Thyroid gland (tissue), 4 donors: ENCODE results near the gene HEBP1.

ENCODE experiments used
- POLR2A ChIP-seq, 2 donors: fragments of 450-650 bp; IDR thresholded peaks; one replicate each; pipeline ENCODE4 v1.6.1; 2017; ENCODE audit warnings: antibody characterized with exemption in 2 of 2, mild to moderate bottlenecking in 2 of 2, moderate library complexity in 1 of 2
- TF ChIP-seq, protein P1 (sequence below), 6 experiments: fragments of 200-600 bp in 3 of 6; fragments of 450-650 bp in 3 of 6; sonication (generic) in 3 of 6; IDR thresholded peaks; one replicate each; pipeline ENCODE4 v1.5.1; 2016 to 2019; ENCODE audit warnings: antibody characterized with exemption in 6 of 6, mild to moderate bottlenecking in 2 of 6, inconsistent platforms in 1 of 6, moderate library complexity in 1 of 6

DNA sequence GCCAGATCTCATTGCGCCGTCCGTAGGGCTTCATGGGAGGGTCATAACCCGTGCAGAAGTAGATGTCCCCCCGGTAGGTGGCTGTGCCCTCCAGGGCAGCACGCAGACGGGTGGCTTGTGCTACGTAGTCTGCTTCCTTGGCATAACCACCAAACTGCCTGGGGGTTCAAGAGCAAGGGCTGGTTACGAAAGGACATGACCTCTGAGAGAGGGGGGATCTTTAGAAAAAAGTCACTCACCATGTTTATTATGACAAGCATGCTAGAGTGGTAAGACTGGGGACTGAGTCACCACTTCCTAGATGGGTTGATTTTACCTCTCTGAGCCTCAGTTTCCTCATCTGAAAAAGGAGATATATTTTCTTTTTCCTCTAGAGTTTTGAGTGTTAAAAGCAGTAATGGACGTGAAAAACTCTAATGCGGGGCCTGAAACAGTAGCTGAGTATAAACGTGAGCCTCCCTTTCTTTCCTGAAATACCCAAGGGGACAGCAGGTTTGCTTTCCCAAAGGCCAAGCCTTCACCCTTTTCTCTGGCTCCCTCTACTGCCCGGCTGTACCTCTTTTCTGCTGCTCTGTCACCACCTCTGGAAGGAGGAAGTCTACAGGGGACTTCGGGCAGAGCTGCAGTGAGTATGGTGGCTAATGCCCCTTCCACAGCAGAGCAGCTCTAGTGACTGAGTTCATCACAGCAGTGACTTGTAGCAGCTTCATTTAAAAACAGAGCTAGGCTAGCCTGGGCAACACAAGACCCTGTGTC, 24.6 kb downstream of the HEBP1 start:
- TF ChIP-seq, protein P1, sequence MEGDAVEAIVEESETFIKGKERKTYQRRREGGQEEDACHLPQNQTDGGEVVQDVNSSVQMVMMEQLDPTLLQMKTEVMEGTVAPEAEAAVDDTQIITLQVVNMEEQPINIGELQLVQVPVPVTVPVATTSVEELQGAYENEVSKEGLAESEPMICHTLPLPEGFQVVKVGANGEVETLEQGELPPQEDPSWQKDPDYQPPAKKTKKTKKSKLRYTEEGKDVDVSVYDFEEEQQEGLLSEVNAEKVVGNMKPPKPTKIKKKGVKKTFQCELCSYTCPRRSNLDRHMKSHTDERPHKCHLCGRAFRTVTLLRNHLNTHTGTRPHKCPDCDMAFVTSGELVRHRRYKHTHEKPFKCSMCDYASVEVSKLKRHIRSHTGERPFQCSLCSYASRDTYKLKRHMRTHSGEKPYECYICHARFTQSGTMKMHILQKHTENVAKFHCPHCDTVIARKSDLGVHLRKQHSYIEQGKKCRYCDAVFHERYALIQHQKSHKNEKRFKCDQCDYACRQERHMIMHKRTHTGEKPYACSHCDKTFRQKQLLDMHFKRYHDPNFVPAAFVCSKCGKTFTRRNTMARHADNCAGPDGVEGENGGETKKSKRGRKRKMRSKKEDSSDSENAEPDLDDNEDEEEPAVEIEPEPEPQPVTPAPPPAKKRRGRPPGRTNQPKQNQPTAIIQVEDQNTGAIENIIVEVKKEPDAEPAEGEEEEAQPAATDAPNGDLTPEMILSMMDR (IDR thresholded peaks at IDR 0.05), result peak in 4 of 6 experiments; percentile 7 to 48 (median 37)
- no peak for TF ChIP-seq POLR2A (IDR thresholded peaks at IDR 0.05)
